GM13977 (cell line): ENCODE results near the gene ZNF648.
"Not testable (repeated sequence)": the region's sequence is repeated elsewhere in the genome, so short reads cannot be mapped to it uniquely, and the experiment has no call there.

Experiments
- DNase-seq: peaks from one replicate; pipeline ENCODE4 v3.0.0; 2012; ENCODE audit warnings: low spot score
- in situ Hi-C: fragments of 300-500 bp; cut with MboI; formaldehyde crosslinking; loops from one replicate; pipeline ENCODE4 v1.12.0; 2022; ENCODE audit warnings: low sequenced_read_pairs, low pct_unique_long_range_greater_than_20kb, mixed read lengths, inconsistent platforms; ENCODE audit not compliant: unreplicated experiment
- TF ChIP-seq, protein P1 (sequence below): IDR thresholded peaks from 2 replicates; pipeline ENCODE4 v1.5.1; 2012; ENCODE audit warnings: mild to moderate bottlenecking, control low read depth; ENCODE audit not compliant: insufficient read depth; ENCODE audit errors: extremely low read depth, missing control alignments

The ZNF648 gene

DNA sequence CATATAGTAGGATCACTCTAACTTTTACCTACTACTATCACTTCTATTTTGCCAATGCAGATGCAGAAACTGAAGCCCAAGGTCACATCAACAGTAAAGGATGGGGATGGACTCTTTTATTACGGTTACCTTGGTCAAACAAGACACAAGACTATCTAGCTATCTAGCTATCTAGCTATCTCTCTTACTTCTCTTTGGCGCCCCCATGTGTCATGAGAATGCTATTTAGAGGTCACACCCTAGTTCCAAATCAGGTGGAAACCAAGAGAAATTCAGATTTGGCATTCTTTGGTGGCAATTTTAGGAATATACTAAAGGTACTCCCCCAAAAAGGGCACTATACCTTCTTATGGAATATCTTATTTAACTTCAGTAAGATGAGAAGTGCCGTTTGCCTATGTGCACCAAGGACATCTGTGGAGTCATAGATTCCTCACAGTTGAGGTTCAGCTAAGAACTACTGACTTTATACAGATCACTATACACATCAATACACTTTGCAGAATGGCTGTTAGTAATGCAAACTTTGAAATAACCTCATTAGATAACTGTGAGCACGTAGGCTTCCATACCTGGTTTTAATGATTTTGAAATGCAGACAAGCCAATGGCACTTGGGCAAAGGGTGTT, 6.7 kb downstream of the ZNF648 start:
- peak; percentile 73 for DNase-seq
- TF ChIP-seq, protein P1, sequence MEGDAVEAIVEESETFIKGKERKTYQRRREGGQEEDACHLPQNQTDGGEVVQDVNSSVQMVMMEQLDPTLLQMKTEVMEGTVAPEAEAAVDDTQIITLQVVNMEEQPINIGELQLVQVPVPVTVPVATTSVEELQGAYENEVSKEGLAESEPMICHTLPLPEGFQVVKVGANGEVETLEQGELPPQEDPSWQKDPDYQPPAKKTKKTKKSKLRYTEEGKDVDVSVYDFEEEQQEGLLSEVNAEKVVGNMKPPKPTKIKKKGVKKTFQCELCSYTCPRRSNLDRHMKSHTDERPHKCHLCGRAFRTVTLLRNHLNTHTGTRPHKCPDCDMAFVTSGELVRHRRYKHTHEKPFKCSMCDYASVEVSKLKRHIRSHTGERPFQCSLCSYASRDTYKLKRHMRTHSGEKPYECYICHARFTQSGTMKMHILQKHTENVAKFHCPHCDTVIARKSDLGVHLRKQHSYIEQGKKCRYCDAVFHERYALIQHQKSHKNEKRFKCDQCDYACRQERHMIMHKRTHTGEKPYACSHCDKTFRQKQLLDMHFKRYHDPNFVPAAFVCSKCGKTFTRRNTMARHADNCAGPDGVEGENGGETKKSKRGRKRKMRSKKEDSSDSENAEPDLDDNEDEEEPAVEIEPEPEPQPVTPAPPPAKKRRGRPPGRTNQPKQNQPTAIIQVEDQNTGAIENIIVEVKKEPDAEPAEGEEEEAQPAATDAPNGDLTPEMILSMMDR: peak; percentile 70
- in situ Hi-C loops: no loop called here

DNA sequence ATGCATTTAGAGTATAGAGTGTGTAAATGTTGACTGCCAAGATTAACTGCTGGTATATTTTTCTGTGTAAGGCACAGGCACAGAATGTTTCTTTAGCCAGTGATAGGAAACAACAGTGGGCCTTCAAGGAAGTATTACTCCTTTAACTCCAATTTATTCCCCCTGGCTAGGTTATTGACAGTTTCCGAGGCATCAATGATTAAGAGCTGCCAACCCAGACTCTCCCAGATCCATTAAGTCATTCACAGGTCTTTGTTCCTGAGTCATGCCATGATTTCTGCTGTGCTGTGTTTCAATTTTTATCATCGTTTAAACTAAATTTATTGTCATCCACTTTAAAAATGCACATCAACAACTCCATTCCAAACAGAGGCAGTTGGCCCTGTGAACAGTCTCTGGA, 9.2 kb downstream of the ZNF648 start:
- in situ Hi-C loops: no loop called here
- DNase-seq: no peak
- TF ChIP-seq, protein P1: no peak

DNA sequence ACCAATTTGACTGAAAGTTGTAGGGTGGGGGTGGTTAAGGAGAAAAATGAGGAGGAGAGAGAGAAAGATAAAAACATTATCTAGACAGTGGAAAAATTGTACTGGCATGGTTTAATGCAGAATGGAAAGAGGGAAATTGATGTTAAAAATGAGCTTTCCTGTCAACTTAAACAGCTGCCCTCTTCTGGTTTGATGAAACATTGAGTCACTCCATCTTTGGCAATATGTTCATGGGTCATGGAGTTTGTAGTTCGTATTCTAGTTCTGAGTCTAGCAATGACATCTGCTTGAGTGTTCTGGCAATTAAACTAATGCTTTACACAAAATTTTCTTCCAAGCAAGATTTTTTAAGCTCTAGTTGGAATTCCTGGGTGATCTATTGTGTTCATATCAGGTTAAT, 9.6 kb downstream of the ZNF648 start:
- DNase-seq: no peak
- TF ChIP-seq, protein P1: peak; percentile 5
- in situ Hi-C loops: no loop called here

DNA sequence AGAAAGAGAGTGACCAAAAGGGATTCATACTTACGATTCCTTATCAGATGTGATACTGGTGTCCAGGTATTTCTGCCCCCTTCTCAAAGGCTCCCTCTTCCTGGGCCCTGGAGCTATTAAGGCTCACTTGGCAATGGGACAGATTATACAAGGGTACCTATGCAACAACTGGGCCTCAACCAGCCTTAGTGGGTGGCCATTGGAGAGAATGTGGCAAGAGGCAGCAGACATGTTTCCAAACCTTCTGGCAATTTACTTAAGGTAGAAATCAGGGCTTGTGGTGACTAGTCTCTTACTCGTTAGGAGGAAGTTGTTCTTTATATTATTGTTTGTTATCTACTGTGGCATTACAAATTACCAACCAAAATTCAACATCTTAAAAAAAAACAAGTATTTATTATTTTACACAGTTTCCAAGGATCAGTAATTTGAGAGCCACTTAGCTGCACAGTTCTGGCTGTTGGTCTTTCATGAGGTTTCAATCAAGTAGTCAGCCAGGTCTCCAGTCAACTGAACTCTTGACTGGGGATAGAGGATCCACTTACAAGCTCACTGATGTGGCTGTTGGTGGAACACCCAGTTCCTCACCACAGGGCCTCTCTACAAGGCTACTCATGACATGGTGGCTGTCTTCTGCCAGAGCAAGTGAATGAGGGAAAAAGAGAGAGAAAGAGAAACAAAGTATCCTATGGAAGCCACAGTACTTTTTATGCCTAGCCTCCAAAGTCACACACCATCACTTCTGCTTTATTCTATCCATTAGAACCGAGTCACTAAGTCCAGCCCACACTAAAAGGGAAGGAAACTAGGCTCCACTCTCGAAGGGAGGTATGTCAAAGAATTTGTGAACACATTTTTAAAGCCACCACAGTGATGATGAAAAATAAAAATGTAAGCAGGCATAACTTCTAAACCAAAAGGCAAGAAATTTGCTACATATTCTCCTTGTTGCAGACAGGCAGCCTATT, 10.7 kb downstream of the ZNF648 start:
- DNase-seq: no peak
- TF ChIP-seq, protein P1: no peak
- in situ Hi-C loops: no loop called here

DNA sequence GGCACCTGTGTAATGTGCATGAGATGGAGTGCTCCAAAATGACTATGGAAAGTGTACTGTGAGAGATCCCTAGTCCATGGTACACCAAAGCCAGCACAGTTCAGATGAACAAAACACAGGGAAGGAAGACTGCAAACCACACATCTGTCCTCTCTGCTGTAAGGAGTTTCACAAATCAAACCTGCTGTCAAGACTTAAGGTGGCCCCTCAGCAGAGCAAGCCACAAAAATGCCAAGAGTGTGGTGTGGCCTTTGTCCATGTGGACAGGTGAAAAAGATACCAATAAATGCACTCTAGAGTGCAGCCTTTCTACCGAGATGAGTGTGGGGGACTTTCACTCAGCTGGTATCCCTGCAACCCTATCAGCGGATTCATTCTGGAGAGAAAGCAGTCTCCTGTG, 12.9 kb downstream of the ZNF648 start:
- TF ChIP-seq, protein P1: no peak
- DNase-seq: no peak
- in situ Hi-C loops: loop anchor here (25.0 kb wide), 1 partner anchor 561 kb away; the partner anchor contains the start of gene CACNA1E

DNA sequence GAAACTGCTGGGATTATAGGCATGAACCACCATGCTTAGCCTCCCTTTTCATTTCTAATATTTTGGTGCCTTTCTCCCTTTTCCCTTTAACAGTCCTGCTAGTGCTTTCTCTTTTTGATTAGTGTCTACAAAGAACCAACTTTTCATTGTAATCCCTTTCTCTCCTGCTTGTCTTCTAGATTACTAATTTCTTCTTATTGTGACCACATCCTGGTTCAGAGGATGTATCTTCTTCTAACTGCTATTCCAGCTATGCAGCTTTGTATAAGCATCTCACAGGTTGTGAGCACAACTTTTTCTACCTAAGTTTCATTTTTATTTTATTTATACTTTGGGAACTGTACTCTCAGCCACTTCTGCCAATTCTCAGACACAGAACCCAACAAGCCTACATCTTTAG, 14.7 kb downstream of the ZNF648 start:
- TF ChIP-seq, protein P1: no peak
- no peak for DNase-seq
- in situ Hi-C loops: loop anchor here (25.0 kb wide), 1 partner anchor 559 kb away; the partner anchor contains the start of gene CACNA1E

DNA sequence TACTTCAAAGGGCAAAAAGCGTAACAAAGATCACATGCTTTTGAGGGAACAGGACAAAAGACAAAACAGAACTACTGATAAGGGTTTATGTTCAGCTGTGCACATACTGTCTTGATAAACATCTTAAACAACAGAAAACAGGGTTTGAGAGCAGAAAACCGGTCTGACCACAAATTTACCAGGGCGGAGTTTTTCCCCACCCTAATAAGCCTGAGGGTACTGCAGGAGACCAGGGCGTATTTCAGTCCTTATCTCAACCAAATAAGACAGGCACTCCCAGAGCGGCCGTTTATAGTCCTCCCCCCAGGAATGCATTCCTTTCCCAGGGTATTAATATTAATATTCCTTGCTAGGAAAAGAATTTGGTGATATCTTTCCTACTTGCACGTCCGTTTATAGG, 16.0 kb downstream of the ZNF648 start:
- not testable (repeated sequence) for DNase-seq
- in situ Hi-C loops: loop anchor here (25.0 kb wide), 1 partner anchor 558 kb away; the partner anchor contains the start of gene CACNA1E
